HG02759 (cell line): Measurements from ENCODE around the gene CUX1.

ENCODE experiments used
- ATAC-seq: cut with Tn5 transposase; IDR thresholded peaks from one replicate; pipeline ENCODE4 v1.9.1; 2021; ENCODE audit warnings: mild to moderate bottlenecking, moderate library complexity; ENCODE audit not compliant: unreplicated experiment

CUX1 gene, protein sequence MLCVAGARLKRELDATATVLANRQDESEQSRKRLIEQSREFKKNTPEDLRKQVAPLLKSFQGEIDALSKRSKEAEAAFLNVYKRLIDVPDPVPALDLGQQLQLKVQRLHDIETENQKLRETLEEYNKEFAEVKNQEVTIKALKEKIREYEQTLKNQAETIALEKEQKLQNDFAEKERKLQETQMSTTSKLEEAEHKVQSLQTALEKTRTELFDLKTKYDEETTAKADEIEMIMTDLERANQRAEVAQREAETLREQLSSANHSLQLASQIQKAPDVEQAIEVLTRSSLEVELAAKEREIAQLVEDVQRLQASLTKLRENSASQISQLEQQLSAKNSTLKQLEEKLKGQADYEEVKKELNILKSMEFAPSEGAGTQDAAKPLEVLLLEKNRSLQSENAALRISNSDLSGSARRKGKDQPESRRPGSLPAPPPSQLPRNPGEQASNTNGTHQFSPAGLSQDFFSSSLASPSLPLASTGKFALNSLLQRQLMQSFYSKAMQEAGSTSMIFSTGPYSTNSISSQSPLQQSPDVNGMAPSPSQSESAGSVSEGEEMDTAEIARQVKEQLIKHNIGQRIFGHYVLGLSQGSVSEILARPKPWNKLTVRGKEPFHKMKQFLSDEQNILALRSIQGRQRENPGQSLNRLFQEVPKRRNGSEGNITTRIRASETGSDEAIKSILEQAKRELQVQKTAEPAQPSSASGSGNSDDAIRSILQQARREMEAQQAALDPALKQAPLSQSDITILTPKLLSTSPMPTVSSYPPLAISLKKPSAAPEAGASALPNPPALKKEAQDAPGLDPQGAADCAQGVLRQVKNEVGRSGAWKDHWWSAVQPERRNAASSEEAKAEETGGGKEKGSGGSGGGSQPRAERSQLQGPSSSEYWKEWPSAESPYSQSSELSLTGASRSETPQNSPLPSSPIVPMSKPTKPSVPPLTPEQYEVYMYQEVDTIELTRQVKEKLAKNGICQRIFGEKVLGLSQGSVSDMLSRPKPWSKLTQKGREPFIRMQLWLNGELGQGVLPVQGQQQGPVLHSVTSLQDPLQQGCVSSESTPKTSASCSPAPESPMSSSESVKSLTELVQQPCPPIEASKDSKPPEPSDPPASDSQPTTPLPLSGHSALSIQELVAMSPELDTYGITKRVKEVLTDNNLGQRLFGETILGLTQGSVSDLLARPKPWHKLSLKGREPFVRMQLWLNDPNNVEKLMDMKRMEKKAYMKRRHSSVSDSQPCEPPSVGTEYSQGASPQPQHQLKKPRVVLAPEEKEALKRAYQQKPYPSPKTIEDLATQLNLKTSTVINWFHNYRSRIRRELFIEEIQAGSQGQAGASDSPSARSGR (N-terminal part only)

DNA sequence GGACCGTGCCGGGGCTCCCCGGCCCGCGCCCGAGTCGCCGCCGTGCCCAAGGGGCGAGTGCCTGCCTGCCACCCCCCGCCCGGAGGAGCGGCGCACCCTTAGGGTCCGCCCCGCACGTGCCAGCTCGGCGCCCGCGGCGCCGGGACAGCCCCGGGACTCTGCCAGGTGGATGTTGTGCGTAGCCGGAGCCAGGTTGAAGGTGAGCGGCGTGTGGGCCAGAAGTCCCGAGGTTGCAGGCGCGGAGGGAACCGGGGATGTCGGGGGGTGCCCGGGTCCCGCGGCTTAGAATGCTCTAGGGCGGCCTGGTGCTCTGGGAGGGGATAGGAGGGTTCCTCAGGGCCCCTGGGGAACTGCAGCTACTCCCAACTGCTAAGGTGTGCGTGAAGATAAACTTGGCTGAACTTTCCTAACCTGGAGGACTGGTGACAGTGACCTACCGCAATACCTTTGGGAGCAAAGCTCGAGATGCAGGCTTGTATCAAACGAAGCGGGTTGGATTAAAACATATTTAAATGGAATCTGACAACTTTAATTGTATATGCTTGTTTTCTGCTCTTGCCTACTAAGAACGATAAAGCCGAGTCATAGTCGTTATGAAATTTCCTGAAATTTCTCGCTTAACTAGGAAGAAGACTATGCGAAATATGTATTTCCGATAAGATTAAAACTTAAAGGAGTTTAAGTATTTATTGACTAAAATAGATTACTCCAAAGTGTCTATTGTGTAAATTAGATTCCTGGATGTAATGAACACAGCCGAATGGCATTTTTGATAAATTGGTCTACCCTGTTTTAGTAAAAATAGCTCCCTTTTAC, at the start of gene CUX1:
CUX1 (plus strand) TSS at position 156 of the 816 bp plus-strand sequence; CDS start at position 170, 14 bp downstream.
- no peak for ATAC-seq

DNA sequence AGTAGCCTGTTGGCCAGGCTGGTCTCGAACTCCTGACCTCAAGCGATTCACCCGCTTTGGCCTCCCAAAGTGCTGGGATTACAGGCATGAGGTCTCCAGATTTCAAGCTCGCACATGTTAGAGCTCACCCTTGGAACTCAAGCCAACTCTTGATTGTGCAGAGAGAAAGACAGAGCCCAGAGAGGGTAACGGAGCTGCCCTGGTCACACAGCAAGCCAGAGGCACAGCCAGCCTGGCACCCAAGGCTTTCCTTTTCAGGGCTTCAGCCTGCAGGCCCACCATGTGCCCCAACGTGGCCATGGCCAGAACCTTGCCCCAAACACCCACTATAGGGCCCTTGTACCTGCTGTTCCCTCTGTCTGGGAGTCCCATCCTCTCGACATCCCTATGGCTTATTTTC, 49.1 kb upstream of the CUX1 start:
- ATAC-seq, result no peak

DNA sequence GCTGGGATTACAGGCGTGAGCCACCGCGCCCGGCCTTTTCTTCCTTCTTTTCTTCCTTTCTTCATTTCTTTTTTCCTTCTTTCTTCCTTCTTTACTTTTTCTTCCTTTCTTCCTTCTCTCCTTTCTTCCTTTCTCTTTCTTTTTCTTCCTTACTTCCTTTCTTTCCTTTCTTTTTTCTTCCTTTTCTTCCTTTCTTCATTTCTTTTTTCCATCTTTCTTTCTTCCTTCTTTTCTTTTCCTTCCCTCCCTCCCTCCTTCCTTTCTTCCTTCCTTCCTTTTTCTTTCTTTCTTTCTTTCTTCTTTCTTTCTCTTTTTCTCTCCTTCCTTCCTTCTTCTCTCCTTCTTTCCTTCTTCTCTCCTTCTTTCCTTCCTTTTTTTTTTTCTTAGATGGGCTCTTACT, 47.0 kb upstream of the CUX1 start:
- ATAC-seq, result no peak

DNA sequence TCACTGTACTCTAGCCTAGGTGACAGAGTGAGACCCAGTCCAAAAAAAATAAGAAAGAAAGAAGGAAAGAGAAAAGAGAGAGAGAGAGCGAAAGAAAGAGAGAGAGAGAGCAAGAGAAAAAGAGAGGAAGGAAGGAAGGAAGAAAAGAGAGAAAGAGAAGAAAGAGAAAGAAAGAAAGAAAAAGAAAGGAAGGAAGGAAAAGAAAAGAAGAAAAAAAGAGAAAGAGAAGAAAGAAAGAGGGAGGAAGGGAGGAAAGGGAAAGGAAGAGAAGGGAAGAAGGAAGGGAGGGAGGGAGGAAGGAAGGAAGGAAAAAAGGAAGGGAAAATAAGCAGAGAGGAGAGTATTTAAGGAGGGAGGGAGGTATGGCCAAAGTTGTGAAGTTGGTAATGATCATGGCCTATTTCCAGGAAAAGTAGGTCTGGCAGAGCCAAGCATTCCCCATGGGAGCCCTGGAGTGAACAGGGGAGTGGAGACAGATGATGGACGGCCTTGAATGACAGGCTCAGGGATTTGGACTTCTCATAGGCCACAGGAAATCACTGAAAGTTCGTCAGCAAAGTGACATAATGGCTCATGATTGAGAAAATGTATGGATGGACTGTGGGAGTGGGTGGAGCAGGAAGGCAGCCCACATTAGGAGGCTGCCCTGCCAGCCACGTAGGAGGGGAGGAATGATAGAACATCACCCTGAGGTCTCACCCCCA, 44.8 kb upstream of the CUX1 start:
- no peak for ATAC-seq

DNA sequence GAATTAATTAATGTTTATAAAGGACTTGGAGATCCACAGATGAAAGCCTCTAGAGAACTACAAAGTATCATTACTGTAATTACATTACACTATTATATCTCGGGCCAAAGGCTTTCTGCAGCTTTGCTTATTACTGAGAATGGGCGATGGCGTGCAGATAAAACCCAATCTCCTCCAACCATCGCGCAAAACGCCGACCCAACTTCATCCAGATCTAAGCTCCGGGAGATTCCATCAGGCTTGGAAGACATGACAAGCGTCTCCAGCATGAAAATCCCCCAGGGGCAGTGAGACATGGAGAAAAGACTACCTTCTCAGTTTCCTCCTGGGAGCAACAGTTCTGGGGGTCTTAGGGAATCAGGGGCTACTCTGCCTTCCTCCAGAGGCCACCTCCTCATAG, 42.2 kb upstream of the CUX1 start:
- no peak for ATAC-seq

DNA sequence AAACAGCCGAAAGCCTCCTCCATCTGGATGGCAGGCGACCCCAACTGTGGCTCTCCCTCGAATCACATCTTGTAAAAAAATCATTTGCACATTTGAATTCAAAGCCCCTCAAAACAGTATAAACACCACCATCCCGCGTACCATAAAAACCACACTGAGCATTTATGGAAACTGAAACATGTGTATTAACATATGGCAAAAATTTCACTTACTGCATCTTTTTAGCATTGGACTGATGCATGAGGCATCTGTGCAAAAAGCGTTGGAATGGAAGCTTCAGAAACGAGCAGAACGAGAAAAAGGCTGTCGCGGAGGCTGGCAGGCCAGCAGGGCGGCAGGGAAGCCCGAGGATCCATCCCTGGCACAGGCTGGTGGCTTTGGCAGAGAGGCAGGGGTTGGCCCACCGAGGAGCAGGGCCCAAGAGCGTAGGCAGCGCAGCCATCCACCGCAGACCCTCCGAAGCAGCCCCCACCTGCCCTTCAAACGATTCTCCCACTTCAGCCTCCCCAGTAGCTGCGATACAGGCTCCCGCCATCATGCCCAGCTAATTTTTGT, 39.3 kb upstream of the CUX1 start:
- no peak for ATAC-seq

DNA sequence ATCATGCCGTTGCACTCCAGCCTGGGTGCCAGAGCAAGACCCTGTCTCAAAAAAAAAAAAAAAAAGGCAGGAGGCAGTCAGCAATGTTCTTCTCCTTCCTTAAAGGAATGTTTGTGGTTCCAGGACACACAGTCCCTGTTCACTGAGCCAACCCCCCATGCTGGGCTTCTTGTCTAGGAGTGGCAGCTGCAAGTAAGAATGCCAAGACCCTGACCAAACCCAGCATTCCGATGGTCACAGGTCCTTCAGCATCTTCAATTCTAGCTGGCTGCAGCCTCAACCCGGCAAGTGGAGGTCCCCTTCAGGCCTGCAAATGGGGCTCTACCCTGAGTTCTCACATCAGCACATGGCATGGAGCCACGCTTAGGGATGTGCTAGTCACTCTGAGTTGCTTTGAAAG, 38.2 kb upstream of the CUX1 start:
- ATAC-seq, result no peak

DNA sequence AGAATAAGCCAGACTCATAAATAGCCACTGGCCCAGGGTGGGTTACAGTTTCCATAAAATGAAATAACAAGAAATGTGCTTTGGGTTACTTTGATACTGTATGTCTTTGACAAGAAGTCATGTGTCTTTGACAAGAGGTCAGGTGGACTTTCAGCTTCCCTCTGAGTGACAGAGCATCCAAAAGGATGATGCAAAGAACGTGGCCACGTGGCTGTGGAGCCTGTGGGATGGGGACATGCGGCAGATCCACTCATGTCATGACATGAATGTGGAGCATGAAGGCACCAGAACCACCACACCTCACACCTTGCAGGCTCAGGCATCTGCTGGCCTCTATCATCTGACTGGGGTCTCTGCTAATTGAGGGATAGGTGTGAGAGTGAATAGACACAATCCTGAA, 37.1 kb upstream of the CUX1 start:
- no peak for ATAC-seq

DNA sequence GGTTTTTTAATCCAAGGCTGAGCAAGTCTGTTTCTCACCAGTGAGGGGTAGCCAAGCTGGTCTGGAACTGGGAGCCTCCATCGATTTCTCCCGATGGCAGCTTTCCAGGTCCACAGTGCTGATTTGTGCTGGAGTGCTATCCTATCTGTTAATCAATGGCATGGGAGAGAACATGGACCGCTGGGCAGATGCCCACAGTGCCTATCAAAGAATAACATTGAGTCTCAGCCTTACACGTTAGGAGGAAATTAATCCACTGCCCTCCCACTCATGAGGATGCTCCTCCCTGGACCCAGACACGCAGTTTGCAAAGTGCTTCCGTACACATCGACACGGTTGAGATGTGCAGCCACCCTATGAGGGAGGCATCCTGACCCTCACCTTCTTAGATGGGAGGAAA, 36.0 kb upstream of the CUX1 start:
- ATAC-seq, result no peak

DNA sequence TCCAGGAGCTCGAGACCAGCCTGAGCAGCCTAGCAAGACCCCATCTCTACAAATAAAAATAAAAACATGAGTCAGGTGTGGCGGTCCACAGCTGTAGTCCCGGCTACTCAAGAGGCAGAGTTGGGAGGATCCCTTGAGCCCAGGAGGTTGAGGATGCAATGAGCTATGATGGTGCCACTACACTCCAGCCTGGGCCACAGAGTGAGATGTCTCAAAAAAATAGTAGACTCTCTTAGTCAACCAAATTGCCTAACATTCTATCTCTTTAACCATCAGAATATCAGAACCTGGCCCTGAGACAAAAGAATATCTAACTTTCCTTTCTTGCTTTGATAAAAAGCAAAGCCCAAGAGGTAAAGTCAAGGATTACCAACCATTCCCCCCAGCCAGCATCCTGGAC, 35.0 kb upstream of the CUX1 start:
- no peak for ATAC-seq

DNA sequence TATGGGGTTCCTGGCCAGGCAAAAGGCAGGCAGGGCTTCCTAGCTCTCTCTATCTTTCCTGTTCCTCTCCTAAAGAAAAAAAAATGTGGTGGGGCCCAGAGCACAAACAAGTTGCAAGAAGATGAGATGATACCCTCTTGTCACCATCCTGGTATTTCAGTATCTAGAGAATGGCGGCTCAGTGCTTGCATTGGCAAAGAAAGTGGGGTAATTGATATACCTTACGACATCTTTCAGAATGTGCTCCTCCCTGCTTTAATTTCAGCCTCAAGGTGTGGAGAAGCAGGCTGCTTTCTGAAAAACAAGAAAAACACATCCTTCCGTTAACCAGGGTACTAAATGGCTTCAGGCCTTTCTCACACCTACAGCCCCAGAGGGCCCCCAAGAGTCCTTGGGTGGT, 34.5 kb upstream of the CUX1 start:
- no peak for ATAC-seq

DNA sequence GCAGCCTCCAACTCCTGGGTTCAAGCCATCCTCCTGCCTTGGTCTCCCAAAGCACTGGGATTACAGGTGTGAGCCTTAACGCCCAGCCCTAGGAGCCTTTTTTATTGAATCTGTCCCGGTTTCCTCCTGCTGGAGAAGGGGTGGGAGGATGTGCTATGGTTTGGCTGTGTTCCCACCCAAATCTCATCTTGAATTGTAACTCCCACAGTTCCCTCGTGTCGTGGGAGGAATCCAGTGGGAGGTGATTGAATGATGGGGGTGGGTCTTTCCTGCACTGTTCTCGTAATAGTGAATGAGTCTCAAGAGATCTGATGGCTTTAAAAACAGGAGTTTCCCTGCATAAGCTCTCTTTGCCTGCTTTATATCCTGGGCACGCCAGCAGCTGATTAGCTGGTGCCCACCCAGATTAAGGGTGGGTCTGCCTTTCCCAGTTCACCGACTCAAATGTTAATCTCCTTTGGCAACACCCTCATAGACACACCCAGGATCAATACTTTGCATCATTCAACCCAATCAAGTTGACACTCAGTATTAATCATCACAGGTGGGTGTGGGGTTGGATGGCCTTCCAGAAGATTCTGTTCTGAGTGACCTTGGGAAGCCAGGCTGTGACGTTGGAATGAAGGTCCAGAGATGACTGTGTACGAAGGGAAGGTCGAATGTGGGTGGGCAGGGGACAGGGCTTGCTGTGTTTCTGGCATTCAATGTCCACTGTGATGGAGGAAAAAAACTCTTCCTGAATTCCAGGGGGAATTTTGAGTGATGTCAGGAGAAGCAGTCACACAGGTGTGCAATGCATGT, 33.8 kb upstream of the CUX1 start:
- ATAC-seq, result no peak

DNA sequence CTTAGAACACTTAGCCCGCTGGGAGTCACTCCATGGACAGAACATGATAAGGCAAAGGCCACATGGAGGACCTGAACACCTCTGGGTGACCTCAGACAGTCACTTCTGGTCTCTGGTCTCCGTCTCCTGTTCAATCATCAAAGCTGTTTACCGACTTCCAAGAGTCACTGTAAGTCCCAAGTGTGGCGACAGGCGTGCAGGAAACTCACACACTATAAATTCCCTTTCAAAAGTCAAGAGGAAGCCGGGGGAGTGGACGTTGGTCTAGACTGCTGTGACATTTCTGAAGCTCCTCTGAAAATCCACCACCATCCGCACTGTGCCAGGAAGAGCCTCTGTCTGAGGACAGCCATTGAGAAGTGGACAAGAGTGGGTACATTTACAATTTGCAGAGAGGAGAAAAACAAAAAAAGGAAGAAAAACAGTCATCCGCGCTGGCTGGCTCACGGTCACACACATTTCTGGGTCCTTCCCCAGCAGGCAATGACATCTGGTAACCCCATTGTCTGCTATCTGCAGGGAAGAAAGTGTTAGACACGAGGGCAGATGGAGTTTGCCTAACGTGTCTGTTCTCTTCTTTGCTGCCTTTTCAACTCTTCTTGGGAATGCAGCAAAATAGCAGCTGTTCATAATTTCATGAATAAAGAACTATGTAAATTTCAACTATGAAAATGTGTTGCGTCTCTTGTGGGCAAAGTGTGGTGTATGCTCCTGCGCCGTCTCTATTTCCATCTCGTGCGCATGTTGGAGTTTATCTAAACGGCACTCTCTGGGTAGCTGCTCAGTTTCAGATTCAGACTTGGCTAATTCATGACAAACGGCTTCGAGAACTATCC, 32.9 kb upstream of the CUX1 start:
- ATAC-seq, result no peak

DNA sequence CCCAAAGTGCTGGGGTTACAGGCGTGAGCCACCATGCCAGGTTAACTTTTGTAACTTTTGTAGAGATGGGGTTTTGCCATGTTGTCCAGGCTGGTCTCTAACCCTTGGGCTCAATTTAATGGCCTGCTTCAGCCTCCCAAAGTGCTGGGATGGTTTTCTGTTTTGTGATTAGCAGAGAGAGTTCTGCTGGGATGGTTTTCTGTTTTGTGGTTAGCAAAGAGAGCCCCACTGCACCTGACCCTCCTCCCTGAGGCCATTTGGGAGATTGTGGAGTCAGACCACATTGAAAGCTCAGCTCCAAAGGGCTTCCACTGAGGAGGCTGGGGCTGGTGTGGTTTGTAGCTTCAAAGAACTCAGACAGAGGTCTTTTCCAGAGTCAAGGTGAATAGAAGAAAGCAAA, 29.6 kb upstream of the CUX1 start:
- no peak for ATAC-seq

DNA sequence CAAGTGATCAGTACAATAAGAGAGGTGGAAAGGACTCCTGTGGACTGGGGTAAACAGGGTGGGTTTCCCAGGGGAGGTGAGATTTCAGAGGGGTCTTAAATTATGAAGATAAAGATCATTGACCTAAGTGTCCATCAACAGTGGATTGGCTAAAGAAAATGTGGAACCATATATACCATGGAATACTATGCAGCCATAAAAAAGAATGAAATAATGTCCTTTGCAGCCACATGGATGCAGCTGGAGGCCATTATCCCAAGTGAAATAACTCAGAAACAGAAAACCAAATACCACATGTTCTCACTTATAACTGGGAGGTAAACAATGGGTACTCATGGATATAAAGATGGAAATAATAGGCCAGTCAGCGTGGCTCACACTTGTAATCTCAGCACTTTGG, 28.9 kb upstream of the CUX1 start:
- no peak for ATAC-seq

DNA sequence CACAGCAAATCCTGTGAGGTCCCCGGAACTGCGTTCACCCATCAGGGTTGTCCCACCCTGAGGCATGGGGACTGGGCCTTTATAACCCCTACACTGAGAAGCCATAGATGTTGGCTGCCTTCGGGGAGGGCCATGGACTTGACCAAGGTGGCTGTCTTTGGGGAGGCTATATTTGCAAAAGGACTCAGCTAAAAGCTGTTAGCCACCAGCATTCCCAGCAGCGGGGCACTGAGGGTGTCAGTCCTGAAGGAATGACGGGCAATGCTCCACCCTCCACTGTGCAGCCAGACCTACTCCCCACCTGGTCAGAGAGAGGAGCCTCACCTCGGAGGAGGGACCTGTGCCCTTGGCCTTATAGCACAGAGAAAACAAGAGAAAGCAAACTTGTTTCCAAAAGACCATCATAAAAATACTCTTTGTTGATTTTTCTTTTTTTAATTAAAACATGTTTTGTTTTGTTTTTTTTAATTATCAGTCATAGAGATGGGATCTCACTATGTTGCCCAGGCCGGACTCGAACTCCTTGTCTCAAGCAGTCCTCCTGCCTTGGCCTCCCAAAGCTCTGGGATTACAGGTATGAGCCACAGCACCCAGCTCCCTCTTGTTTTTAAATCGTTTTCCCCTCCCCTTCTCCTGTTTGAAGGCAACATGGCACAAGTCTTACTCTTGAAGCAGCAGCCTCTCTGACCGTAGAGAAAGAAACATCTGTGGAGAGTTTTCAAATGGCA, 26.7 kb upstream of the CUX1 start:
- no peak for ATAC-seq

DNA sequence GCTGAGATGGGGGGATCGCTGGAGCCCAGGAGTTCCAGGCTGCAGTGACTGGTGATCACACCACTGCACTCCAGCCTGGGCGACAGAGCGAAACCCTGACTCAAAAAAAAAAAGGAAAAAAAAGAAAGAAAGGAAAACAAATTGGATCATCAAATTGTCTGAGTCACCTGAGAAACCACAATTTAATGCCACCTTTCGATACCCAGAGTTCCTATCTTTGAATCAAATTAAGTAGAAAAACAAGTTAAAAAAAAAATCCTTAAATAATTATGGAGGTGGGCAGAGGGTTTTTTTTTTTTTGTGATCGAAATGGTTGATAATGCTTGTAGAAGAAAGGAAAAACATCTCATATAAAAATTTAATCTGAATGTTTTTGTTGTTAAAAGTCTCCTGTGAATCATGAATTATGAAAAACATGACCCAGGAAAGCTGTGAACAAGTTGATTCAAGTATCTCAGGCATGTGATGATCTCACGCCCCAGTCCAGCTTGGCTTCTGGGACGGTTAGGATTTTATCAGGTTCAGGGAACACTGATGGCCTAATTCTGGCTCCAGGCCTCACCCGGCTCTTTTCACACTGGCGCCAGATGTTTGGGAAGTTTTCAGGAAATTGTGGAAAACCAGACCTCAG, 25.3 kb upstream of the CUX1 start:
- ATAC-seq, result no peak
